Stimulated activated CD4-positive, alpha-beta T cell treated with anti-CD3 and anti-CD28 coated beads, Interleukin-1b, Interleukin-23, amount 100 ng/mL, for 48 hours (primary cell): Measurements from ENCODE around the gene CELSR1.
A peak's percentile ranks its signal among the peaks of the same experiment; 100 is the strongest.

Experiments used
- DNase-seq: peaks from one replicate; pipeline ENCODE4 v3.0.0-alpha.2; 2020

Gene CELSR1

DNA sequence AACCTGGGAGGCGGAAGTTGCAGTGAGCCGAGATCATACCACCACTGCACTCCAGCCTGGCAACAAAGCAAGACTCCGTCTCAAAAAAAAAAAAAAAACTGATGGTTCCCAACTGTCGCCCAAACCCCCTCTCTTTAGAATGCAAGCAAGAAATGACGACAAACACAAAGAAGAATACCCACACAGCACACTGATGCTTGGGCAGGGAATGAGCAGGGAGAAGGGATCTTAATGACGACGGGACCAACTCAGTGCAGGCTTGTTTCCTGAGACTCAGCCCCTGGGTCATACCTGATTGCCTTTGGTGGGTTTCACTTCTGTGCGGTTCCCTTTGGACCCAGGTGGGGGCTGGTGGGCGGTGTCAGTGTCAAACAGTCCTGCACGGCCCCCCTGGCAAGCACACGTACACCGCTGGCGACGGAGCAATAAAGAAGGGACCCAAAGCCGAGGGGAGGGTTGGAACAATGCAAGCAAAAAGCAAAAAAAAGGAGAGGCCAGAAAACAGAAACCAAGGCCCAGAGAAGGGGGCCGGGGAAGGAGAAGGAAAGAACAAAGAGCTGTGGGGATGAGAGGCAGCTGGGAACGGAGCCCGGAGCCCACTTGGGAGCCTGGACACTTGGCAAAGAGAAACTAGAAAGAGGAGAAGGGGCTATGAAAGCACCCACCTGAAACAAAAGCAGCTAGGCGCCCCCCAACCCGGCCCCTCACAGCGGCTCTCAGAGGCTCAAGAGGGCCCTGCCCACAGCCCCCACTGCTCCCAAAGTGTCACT lies 99.6 kb downstream of the CELSR1 start:
- DNase-seq: no peak

DNA sequence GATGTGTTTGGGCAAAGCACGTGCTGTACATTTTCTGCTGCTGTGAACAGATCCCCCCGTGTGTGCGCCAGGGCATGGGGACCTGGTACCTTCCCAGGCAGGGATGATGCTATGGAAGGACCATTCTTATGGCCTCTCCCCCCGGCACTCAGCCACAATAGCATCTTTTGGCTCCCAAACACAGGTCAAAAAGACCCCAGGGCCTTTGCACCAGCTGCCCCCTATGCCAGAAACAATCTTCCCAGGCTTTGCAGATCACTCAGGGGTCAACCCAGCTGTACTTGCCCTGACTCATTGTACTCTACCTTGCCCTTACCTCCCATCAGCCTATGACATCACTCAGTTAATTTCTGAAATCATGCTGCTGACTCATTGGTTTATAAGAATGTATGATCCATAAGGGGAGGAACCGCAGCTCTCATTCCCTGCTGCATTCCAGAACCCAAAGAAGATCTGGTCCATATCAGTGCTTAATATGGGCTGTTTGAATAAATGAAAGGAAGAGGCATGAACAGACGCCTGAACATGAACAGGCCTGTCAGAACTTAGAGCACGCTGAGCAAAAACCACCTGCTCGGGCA lies 100.7 kb downstream of the CELSR1 start:
- DNase-seq: no peak

DNA sequence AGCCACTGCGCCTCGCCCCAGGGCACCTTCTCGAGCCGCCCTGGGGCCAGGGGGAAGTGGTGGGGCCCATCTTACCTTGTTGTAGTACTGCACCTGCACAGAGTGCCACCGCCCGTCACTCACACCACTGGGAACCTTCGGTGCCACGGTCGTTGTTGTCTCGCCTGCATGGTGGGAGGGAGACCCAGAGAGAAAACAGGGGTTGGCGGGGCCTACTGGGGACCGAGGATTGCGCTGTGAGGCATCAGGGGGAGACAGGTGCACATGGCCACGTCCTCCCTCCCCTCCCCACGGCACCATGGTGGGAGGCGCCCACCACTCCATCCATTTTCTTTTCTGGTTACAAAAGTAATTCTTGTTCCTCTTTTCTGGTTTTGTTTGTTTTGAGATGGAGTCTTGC lies 104.1 kb downstream of the CELSR1 start:
- no peak for DNase-seq

DNA sequence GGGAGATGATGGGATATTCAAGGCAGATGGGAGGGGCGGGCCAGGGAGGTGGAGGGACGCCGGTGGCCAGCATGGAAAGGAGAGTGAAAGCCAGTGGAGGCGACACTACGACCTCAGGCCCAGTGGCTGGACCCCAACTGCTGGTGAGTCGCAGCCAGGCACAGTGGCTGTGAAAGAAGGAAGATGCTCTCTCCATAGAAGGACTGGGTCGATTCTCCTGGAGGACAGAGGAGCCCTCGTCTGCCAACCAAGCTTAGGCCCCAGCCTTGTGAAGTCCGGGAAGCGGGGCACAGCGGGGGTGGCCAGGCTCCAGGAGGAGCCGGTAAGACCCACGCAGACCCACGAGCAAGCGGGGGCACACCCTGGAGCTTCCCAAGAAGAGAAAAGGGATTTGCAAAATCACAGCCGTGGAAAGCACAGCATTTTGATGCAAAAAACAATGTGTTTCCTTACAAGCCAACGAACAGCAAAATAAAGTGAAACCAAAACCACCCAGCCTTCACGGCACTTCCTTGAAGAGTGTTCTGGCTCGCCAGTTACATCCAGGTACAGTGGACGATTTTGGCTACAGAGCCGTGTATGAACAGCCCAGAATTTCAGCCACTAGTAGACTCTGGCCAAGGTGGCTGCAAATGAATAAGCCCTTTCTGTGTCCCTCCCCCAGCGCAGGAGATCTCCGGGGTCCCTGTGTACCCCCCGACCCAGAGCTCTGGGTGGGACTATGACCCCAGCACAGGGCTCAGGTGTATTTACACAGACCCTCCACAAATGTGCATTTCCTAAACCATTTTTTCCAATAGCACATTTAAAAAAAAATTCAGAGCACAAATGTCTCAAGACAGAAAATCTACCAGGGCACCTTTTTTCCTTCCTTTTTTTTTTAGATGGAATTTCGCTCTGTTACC lies 105.0 kb downstream of the CELSR1 start:
- peak; percentile 25 for DNase-seq

DNA sequence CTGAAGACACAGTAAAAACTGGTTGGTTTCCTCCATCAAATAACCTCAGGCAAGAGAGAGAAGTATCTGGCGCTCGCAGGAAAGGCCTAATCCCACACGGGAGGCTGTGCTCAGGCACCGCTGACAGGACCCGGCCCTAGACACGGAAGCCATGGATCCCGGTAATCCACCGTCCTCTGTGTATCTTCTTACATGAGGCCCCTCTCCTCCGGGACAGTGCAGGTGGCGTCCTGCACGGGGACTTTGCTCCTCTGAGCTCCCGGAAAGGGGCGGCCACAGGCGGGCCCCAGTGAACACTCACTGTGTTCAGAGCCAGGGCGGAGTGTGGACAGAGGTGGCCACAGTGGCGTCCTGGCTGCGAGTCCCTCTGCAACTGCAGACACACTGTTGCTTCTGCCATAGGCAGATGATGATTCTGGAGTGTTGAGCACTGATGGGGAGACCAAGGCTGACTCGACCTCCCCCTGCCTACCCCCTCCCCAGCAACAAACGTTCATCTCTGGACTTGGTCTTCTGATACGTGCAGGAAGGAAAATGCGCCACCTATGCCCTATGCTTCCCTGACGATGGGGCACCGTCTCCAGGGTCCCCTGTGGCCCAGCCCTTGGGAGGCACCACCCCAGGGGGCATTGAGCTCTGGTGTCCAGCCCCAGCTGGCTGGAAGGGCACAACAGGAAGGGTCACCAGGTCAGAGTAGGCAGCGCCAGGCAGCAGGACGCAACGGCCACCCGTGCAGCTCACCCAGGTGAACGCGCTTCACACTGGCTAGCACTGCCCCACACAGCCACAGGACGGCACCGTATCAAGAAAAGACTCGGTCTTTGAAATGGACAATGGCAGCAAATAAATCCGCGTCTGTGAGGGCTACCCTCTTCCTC lies 106.2 kb downstream of the CELSR1 start:
- no peak for DNase-seq

DNA sequence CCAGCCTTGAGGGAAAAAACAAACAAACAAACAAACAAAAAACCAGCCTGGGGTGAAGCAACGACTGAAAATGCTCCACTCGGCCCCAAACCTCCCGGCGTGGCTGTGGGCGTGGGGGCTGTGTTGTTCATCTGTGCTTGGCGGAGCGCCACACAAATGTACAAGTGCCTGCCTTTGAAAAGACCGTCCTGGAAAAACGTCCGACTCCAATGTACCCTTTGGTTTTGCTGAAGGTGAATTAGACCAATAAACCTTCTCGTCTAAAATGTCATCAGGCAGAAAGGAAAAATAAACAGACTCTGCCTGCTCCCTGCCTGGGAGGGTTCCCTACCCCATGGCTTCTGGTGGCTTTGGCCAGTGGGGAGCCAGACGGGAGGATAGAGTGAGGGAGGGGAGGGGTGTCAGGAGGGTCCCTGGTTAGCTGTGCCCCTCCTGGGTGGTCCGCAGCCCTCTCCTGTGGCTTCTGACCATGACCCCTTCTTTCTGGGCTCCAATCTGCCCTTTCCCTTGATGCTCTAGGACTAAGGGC lies 108.0 kb downstream of the CELSR1 start:
- DNase-seq: no peak

DNA sequence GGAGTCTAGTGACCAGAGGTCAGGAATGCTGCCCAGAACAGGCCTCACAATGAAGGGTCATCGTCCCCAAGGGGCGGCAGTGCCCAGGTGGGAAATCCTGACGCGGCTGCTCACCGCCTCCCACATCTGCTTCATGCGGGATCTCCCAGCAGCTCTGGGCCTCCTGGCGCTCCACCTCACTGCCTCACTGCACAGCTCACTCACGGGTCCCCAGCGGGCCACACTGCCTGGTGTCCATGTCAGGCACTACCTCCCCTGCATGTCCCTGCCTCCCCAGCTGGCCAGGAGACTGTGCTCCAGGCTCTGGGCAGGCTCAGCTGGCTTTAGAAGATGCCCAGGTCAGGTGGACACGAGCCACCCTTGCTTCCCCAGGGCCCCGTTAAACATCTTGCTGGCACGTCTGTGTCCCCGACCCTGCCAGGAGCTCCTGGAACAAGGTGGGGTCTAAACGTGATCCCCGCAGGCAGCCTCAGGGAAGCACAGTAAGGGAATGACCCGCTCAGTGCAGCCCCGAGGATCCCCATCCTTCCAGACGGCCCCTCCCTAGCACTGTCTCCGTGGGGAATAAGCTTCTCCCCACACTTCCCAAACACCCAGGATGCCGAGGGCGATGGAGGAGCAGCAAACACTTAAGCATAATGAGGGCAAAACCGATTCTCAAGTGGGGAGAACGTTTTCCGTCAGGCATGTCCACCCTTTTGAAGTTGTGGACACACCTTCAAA lies 108.7 kb downstream of the CELSR1 start:
- DNase-seq: no peak

DNA sequence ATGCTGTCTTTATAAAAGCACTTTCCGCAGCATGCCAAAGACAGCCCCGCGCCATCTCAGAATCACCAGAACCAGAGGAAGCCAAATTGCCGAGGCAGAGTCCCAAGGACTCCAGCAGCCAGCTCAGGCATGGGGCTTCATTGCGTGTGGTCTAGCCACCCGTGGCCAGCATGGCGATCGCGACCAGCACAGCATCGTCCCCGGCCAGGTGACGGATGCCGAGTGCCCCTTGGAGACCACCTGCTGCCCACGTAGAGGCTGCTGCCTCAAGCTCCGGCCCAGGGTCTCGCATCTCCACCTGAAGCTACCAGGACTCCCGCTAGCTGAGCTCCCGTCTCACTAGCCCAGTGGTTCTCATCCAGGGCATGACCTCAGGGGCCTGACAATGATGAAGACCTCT lies 109.2 kb downstream of the CELSR1 start:
- no peak for DNase-seq

DNA sequence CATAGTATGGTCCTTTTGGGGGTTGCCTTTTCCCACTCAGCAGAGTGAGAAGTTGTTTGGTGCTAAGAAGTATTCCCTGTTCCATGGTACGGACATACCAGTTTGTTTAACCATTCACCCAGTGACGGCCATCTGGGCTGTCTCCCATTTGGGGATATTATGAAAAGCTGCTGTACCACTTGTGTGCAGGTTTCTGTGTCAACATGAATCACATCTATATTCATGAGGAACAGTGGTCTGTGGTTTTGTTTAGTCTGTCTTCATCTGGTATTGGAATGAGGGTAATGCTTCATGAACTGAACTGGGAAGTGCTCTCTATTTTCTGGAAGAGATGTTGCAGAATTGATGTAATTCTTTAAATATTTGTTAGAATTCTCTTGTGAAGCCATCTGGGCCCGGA lies 112.4 kb downstream of the CELSR1 start:
- DNase-seq: no peak

DNA sequence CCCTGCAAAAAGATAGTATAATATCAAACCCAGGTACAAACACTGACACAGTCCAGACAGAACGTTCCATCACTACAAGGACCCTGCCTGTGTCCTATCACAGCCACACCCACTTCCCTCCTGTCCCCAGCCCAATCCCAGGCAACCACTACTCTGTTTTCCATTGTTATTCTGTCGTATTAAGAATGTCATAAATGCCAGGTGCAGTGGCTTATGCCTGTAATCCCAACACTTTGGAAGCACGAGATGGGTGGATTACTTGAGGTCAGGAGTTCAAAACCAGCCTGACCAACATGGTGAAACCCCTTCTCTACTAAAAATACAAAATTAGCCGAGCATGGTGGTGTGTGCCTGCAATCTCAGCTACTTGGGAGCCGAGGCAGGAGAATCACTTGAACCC lies 112.9 kb downstream of the CELSR1 start:
- DNase-seq: no peak

DNA sequence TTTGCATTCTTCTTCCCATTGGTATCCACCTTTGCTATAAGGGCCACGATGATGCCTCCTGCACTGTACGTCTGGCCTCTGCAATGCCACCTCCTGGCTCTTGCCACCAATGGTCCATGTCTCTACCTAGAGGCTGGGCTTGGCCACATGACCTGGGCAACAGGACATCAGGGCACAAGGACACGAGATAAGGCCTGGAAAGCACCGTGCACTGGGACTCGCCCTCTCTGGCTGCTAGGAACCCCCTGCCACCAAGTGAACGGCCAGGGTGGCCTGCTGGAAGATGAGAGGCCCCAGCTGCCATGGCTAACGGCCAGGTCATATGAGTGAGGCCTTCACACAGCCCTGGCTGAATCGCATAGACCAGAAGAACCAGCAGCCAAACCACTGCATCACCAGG lies 114.5 kb downstream of the CELSR1 start:
- no peak for DNase-seq

DNA sequence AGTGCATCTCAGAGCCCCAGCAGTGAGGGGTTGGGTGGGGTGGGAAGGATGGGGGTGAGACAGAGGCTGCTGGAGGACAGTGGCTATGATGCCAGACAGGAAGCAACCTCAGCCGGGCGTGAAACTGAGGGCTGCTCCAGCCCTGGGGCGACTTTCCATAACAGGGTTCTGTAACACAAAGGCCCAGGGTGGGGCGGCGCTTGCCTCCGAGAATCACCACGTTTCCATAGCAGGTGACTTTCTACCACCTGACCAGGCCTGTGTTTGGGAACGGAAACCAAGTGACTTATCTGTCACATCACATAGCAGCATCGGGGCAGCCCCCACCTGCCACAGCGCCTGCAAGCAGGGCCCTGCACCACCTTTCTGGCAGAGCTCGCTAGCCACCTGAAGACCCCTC lies 116.2 kb downstream of the CELSR1 start:
- DNase-seq: peak; percentile 3

DNA sequence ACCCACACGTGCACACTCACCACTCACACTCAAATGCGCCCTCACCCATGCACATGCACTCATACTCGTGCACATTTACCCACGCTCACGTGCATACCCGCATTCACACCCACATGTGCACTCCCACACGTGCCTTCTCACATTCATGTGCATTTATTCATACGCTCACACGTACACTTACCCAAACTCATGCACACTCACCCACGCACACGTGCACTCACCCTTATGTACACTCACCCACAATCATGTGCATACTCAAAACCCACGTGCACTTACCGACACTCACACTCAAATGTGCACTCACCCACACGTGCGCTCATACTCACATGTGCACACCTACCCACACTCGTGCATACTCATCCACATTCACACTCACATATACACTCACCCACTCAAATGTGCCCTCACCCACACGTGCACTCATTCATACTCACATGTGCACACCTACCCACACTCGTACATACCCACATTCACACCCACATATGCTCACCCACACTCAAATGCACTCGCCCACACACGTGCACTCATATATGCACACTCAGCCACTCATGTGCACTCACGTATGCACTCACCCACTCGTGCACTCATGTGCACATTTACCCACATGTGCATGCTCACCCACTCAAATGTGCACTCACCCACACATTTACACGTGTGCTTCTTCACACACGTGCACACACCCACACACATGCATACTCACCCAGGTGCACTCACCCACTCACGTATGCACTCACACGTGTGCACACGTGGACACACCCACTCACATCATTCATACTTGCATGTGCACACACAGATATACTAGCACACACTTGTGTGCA lies 117.5 kb downstream of the CELSR1 start:
- DNase-seq: no peak

DNA sequence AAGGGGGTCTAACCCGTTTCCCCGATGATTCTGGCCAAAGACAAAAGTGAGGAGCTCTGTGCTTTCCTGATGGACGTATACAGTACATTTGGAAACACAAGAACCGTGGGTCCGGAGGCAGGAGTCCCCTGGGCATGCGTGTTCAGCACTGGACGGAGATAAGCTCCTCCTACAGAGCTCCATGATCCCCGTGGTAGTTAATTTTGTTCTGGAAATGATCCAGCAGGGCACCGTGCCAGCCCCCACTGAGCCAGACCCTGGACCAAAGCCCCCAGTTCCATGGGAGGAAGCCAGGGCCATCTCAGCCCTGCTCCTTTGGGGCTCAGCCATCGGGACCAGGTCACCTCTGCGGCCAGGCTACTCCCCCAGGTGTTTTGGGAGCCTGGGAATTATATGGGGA lies 118.6 kb downstream of the CELSR1 start:
- no peak for DNase-seq

DNA sequence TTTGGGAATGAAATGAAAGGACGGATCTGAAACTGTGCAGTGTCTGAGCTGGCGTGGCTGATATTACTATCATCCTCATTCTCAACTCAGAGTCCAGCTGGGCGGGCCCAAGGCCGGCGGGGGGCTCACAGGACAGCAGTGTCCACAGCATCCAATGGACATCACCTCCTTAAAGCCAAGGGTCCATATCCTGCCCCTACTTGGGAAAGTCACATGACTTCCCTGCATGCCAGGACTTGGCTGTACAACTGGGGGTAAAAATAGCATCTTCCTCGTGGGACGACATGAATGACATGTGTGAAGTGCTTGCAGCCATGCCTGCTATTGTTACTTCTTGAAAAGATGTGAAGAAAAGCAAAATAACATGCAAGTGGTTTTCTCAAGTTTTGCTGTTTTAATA lies 119.7 kb downstream of the CELSR1 start:
- DNase-seq: no peak

DNA sequence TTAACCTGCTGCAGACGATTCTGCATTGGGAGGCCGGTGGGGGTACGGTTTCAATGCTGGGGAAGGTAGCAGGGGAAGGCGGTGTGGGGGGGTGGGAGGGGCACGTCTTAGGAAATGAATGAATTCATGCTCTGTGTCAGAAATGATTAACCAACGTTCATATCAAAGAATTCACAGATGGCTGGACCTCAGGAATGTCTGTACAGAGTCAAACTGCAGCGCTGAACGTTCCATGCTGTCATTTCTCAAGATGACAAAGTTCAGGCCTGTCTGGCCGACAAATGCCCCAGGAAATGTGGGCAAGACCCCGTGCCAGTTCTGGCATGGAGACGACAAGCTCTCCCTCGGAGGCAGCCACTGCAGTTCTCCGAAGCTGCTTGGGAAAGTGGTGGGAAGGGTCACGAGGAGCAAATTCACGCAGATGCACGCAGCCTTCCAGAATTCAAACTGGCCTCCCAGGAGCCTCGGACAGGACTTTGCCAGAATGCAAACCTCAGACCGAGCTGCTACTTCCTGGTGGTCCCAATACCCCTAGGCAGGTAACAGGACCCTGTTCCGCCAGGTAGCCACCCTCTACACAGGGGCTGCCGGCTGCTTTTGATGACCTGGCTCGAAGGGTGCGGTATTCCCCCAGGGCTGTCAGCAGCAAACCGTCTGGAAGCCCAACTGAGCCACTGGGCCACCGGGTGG lies 120.4 kb downstream of the CELSR1 start:
- no peak for DNase-seq

DNA sequence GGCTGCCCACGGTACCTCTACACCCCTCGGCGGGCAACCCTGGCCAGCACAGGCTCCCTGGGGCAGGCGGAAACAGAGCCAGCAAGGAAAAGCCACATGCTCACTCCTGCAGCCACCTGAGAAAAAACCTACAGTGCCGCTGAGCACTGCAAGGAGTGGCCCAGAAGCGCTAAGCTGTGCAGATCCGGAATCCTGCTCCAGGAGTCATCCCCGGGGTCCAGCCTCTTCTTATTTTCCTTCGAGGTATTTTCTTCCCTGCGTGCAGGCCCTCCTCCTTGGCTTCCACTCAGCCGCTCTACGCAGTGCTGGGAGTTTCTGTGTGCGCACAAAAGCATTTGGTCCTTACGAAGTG lies 120.9 kb downstream of the CELSR1 start:
- no peak for DNase-seq

DNA sequence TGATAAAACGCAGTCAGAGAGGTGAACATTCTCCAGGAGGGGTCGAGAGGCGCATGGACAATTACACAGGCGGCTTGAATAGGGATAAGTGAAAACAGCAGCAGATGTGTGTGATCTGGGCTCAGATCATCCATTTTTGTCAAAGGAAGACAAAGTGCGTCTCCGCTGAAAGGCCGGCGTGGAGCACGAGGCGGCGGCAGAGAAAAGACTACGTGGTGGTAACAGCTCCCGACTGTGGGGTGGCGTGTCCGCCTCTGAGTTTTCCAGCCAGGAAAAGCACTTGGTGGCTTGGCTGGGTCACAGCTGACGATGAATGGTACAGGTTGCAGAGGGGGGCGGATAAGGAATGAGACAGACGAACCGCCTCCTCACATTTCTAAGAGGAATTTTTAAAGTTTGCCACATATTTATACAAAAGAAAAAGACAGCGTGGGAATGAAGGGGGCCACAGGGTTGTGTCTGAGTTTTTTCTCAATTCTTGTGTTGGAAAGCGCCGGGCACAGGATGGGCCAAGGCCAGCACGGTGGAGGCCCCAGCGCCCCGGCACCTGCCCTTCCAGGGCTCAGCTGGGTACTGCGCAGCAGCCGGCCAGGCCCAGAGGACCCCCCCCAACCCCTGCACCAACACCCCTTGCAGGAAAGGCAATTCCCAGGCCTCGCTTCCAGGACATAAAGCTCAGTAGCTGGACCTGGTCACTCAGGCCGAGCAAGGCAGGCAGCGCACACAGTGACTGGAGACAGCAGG lies 121.5 kb downstream of the CELSR1 start:
- no peak for DNase-seq

DNA sequence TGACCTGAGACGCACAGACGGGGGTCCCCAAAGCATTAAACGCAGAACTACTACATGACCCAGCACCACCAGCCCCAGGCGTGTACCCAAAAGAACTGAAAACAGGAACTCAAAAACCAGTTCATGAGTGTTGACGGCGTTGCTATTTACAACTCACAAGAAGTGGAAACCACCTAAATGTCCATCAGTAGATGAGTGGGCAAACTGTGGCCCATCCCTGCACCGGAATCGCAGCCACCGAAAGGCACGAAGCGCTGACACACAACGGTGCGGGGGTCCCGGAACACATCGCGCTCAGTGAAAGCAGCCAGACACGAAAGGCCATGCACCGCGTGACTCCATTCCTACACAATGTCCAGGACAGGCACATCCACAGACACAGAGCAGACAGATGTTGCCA lies 122.7 kb downstream of the CELSR1 start:
- DNase-seq: no peak
